Loucy (cell line): Measurements from ENCODE around the gene SETD3.

ENCODE experiments used
- EZH2phosphoT487 ChIP-seq: fragments of 200-600 bp; IDR thresholded peaks from 2 replicates; pipeline ENCODE4 v1.6.1; 2018; ENCODE audit warnings: antibody characterized with exemption, mild to moderate bottlenecking, moderate library complexity, borderline replicate concordance
- TF ChIP-seq, protein P1 (sequence below): fragments of 200-600 bp; sonication (generic); conservative IDR thresholded peaks from 2 replicates; pipeline ENCODE4 v1.5.1; 2014; ENCODE audit warnings: mild to moderate bottlenecking, antibody characterized with exemption, low read length

DNA sequence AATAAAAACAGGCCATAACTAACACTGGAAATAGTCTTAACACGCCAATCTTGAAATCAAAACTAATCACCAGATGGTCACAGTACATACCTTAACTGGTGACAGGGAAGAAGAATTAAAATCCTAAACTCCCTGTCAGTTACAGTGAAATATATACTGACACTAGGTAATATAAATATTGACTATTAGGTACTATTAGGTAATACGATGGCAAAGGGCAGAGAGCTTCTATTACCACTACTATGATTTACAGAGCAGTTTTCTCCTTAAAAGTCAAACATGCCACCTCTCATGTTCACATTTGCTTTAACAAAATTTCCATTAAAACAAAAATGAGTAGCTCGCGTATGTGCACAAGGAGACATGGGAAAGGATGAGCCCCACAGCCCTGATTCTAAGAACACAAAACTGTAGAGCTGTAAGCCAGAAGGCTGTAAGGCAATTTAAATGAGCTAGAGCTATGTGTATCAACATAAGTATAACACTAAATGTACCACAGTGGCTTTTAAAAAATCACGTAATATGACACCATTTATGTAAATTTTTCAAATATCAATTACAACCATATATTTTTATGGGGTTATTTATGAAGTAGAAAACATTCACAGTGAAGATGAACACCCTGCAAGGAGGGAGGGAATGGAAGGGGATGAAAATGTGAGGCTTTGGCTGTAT is 19.1 kb downstream of the SETD3 start:
- TF ChIP-seq, protein P1, sequence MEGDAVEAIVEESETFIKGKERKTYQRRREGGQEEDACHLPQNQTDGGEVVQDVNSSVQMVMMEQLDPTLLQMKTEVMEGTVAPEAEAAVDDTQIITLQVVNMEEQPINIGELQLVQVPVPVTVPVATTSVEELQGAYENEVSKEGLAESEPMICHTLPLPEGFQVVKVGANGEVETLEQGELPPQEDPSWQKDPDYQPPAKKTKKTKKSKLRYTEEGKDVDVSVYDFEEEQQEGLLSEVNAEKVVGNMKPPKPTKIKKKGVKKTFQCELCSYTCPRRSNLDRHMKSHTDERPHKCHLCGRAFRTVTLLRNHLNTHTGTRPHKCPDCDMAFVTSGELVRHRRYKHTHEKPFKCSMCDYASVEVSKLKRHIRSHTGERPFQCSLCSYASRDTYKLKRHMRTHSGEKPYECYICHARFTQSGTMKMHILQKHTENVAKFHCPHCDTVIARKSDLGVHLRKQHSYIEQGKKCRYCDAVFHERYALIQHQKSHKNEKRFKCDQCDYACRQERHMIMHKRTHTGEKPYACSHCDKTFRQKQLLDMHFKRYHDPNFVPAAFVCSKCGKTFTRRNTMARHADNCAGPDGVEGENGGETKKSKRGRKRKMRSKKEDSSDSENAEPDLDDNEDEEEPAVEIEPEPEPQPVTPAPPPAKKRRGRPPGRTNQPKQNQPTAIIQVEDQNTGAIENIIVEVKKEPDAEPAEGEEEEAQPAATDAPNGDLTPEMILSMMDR: no peak
- no peak for TF ChIP-seq EZH2phosphoT487
